Muscle of back (tissue), 11 donors: Measurements from ENCODE around the gene NXPH4. TPM values are rescaled to one million over a fixed set of nuclear protein-coding genes. Genes with fewer than 3 reads are reported as not detected.

Source experiments
- DNase-seq, 3 donors: peaks; one replicate each; pipeline versions ENCODE4 v3.0.0 to v3.0.0-alpha.2; 2013
- polyA plus RNA-seq, 10 donors: library from polyadenylated mRNA; unstranded; fragments of 120-200 nt; gene quantifications; one replicate each; pipeline ENCODE4 v1.2.1, GENCODE V29; 2013; ENCODE audit not compliant: insufficient read length in 10 of 10

Gene NXPH4
- polyA plus RNA-seq, 10 donors = 1.7 to 5.1 (median 2.1) TPM

DNA sequence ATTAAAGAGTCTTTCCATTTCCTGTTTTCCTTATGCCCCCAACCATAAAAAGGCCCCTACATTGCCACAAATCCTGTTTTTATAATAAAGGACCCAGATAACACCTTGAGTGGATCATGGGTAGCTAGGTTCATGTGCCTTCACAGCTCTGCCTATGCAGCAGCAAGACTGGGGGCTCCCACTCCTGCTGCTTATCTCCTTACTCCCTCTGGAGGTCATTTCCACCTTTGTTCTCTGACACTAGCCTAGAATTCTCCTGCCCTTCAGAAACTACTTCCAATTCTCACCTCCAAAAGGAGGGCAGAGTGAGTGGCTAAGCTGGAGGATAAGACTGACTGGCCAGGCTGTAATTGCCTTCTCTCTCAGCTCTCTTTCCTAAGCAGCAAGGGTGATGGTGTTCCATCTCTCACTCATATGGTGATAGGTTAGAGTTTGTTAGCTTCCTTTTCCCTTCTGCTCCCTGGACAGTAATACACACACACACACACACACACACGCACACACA, 54.4 kb downstream of the NXPH4 start:
- DNase-seq = no peak

DNA sequence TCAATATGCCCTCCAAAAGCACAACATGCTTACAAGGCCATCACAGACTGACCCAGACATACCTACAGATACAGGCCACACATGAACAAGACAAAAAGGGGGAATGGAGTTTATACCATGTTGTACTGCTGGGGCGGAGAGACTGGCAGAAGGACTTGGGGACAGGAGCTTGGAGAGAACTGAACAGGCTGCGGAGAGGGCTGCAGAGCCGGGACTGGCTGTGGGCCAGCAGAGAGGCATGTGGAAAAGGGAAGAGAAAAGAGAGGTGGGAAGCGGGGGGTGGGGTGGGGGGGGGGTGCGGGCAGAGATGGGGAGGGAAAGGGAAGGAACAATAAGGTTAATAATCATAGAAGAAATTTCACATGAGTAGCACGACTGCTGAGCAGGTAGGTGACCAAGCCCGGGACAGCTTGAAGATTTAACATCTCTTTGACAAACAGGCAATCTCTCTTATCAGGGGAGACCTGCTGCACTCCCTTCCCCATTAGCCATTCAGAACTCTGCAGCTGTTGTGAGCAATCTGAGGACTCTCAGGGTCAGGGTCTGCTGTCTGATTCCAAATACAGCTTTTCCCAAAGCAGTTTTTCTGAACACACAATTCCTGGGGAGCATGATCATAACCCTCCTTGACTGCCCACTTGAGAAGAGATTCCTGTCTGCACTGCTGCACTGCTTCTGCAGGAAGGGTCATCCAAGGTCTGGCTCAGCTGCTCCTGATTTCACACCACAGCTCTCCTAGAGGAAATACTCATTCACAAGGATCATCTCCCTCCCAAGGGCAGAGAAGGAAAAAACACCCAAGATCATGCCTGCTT, 56.0 kb downstream of the NXPH4 start:
- DNase-seq = peak in 2 of 3 donors; percentile 33 to 45

DNA sequence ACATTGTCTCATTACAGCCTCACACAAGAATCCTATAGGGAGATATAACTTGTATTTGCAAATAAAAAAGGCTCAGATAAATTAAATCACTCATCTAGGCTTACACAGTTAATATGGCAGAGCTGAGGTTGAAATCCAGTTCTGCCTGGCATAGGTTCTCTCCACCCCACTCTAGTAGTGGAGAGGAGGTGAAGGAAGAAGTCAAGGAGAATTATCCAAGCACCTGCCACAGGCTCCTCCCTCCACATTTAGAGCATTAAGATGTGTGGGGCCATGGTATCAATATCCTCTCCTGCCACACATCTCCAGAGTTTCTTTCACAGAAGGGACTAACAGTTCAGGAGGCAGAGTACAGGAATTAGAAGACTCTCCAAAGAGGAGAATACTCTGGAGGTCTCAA, 56.9 kb downstream of the NXPH4 start:
- no peak for DNase-seq

Other genes with a start within 250 kb of the NXPH4 start
- gene ZBTB39, start 210.2 kb upstream of the NXPH4 start, polyA plus RNA-seq = 1 to 10 TPM; 4.6 to 7.0 (median 5.7) TPM
- under 1 TPM in 4 of 10 donors, not detected in 6; 0.24 to 0.75 (median 0.52) TPM for gene TAC3, start 200.3 kb upstream of the NXPH4 start, polyA plus RNA-seq
- gene MYO1A, start 166.7 kb upstream of the NXPH4 start, polyA plus RNA-seq = under 1 TPM in 6 of 10 donors, not detected in 4; 0.11 to 0.71 (median 0.33) TPM
- 10 to 100 TPM; 13.5 to 26.0 (median 17.5) TPM for gene NEMP1, start 138.0 kb upstream of the NXPH4 start, polyA plus RNA-seq
- gene NAB2, start 127.7 kb upstream of the NXPH4 start, polyA plus RNA-seq = 10 to 100 TPM; 23.9 to 40.1 (median 30.4) TPM
- gene STAT6, start 105.4 kb upstream of the NXPH4 start, polyA plus RNA-seq = 10 to 100 TPM; 32.6 to 53.5 (median 40.8) TPM
- 100 to 1,000 TPM in 9 of 10 donors, 10 to 100 TPM in 1; 95.2 to 226 (median 134) TPM for gene LRP1, start 88.3 kb upstream of the NXPH4 start, polyA plus RNA-seq
- 1 to 10 TPM in 3 of 10 donors, under 1 TPM in 6, not detected in 1; 0.47 to 1.1 (median 0.92) TPM for gene LRP1-AS, start 69.2 kb upstream of the NXPH4 start, polyA plus RNA-seq
- gene SHMT2, start 12.9 kb downstream of the NXPH4 start, polyA plus RNA-seq = 10 to 100 TPM; 50.2 to 76.8 (median 63.3) TPM
- 100 to 1,000 TPM; 248 to 457 (median 368) TPM for gene STAC3, start 34.4 kb downstream of the NXPH4 start, polyA plus RNA-seq
- 10 to 100 TPM; 33.2 to 59.4 (median 49.1) TPM for gene R3HDM2, start 214.2 kb downstream of the NXPH4 start, polyA plus RNA-seq
- under 1 TPM in 8 of 10 donors, not detected in 2; 0.12 to 0.42 (median 0.20) TPM for gene INHBC, start 218.0 kb downstream of the NXPH4 start, polyA plus RNA-seq
- 1 to 10 TPM in 9 of 10 donors, under 1 TPM in 1; 0.83 to 4.6 (median 2.3) TPM for gene INHBE, start 238.5 kb downstream of the NXPH4 start, polyA plus RNA-seq
- gene GLI1, start 243.0 kb downstream of the NXPH4 start, polyA plus RNA-seq = 10 to 100 TPM in 5 of 10 donors, 1 to 10 TPM in 5; 6.4 to 18.4 (median 10.7) TPM